ENCODE measurements around the gene FBXW5. TPM values are rescaled to one million over a fixed set of nuclear protein-coding genes. Genes with fewer than 3 reads are reported as not detected.

FBXW5 gene
- total and polyA plus RNA-seq, 2 experiments from 2014 or later, result 110 to 234 TPM

GRCh38 chr9:136934277-136934676 is 10.3 kb downstream of the FBXW5 start:
- Histone ChIP-seq H3K4me3 (no peak overlapping the region), H3K9me3 (ENCODE audit: low read depth) (no peaks in the 10 kb centered on the region), H3F3A (ENCODE audit: insufficient read depth) (peaks cover 16% of the 10 kb centered on the region; the same call in 1 of the 2 replicates), H3K27me3 (replicated peaks; ENCODE audit: insufficient read depth) (no peaks in the 10 kb centered on the region), H3K9me2 (ENCODE audit: insufficient read depth) (no peaks in the 10 kb centered on the region), H3K4me1 (ENCODE audit: insufficient read depth) (no peaks in the 10 kb centered on the region), H3K9ac (no peak overlapping the region), H3K27ac (no peak overlapping the region), H4K20me1 (ENCODE audit: insufficient read depth) (no peaks in the 10 kb centered on the region), H3K36me3 (ENCODE audit: low read depth) (no peaks in the 10 kb centered on the region), H3K4me2 (ENCODE audit: unreplicated experiment) (no peak overlapping the region), H3K79me2 (ENCODE audit: insufficient read depth) (no peaks in the 10 kb centered on the region), H2AFZ (no peak overlapping the region)
- in situ Hi-C loops (cut with MboI), result no loop called here
- whole genome bisulfite sequencing, 2 experiments (ENCODE audit: low coverage in 1 of 2, low lambda C conversion rate in 2 of 2, missing lambda C conversion rate in 2 of 2), result 96 to 97% methylated on average over 3 of the region's 3 CpGs
- DNase-seq, result no peak
- TF ChIP-seq EZH2 (IDR thresholded peaks at IDR 0.05; ENCODE audit: insufficient read depth, poor library complexity, severe bottlenecking) (no peak), EZH2phosphoT487 (IDR thresholded peaks at IDR 0.05; ENCODE audit: insufficient read depth, low read depth) (no peak)

GRCh38 chr9:136931611-136932130 is 12.9 kb downstream of the FBXW5 start:
- TF ChIP-seq EZH2phosphoT487 (IDR thresholded peaks at IDR 0.05; ENCODE audit: insufficient read depth, low read depth) (no peak), EZH2 (IDR thresholded peaks at IDR 0.05; ENCODE audit: insufficient read depth, poor library complexity, severe bottlenecking) (no peak)
- in situ Hi-C loops (cut with MboI), result no loop called here
- no peak for DNase-seq
- no peaks in the 10 kb centered on the region for H3K9me3 ChIP-seq (ENCODE audit: low read depth)
- H3K36me3 ChIP-seq (ENCODE audit: low read depth), result no peaks in the 10 kb centered on the region
- H3K4me2 ChIP-seq (ENCODE audit: unreplicated experiment), result no peak overlapping the region
- no peak overlapping the region for H3K4me3 ChIP-seq
- no peak overlapping the region for H2AFZ ChIP-seq
- H3K9me2 ChIP-seq (ENCODE audit: insufficient read depth), result no peaks in the 10 kb centered on the region
- 0 out of 2 replicates have a peak, but pooled peaks cover 3% of the 10 kb centered on the region for H3F3A ChIP-seq (ENCODE audit: insufficient read depth)
- H3K4me1 ChIP-seq (ENCODE audit: insufficient read depth), result no peaks in the 10 kb centered on the region
- H4K20me1 ChIP-seq (ENCODE audit: insufficient read depth), result no peaks in the 10 kb centered on the region
- 96 to 100% methylated on average over 2 of the region's 2 CpGs for WGBS, 2 experiments (ENCODE audit: low coverage in 1 of 2, low lambda C conversion rate in 2 of 2, missing lambda C conversion rate in 2 of 2)
- no peaks in the 10 kb centered on the region for H3K27me3 ChIP-seq (replicated peaks; ENCODE audit: insufficient read depth)
- H3K9ac ChIP-seq, result no peak overlapping the region
- H3K79me2 ChIP-seq (ENCODE audit: insufficient read depth), result no peaks in the 10 kb centered on the region
- no peak overlapping the region for H3K27ac ChIP-seq

- WGBS, 2 experiments (ENCODE audit: low coverage in 1 of 2, low lambda C conversion rate in 2 of 2, missing lambda C conversion rate in 2 of 2), result 85 to 89% methylated on average over 4 of the region's 4 CpGs
- no peak for DNase-seq
- Histone ChIP-seq H3K4me3 (no peak overlapping the region), H3K36me3 (ENCODE audit: low read depth) (no peaks in the 10 kb centered on the region), H3K9me3 (ENCODE audit: low read depth) (no peaks in the 10 kb centered on the region), H3K27me3 (replicated peaks; ENCODE audit: insufficient read depth) (no peaks in the 10 kb centered on the region), H3K4me2 (ENCODE audit: unreplicated experiment) (no peak overlapping the region), H3F3A (ENCODE audit: insufficient read depth) (no peaks in the 10 kb centered on the region), H2AFZ (no peak overlapping the region), H3K27ac (no peak overlapping the region), H3K4me1 (ENCODE audit: insufficient read depth) (no peaks in the 10 kb centered on the region), H3K79me2 (ENCODE audit: insufficient read depth) (no peaks in the 10 kb centered on the region), H3K9me2 (ENCODE audit: insufficient read depth) (no peaks in the 10 kb centered on the region), H4K20me1 (ENCODE audit: insufficient read depth) (no peaks in the 10 kb centered on the region), H3K9ac (no peak overlapping the region)
- in situ Hi-C loops (cut with MboI), result no loop called here
- no peak for TF ChIP-seq EZH2 (IDR thresholded peaks at IDR 0.05; ENCODE audit: insufficient read depth, poor library complexity, severe bottlenecking)
- TF ChIP-seq EZH2phosphoT487 (IDR thresholded peaks at IDR 0.05; ENCODE audit: insufficient read depth, low read depth), result no peak
Observed at GRCh38 chr9:136930014-136930413, 14.5 kb downstream of the FBXW5 start.

- Histone ChIP-seq H2AFZ (no peak overlapping the region), H3K79me2 (ENCODE audit: insufficient read depth) (no peaks in the 10 kb centered on the region), H3F3A (ENCODE audit: insufficient read depth) (no peaks in the 10 kb centered on the region), H3K9me3 (ENCODE audit: low read depth) (no peaks in the 10 kb centered on the region), H3K4me3 (no peak overlapping the region), H4K20me1 (ENCODE audit: insufficient read depth) (no peaks in the 10 kb centered on the region), H3K4me2 (ENCODE audit: unreplicated experiment) (no peak overlapping the region), H3K9me2 (ENCODE audit: insufficient read depth) (no peaks in the 10 kb centered on the region), H3K27me3 (replicated peaks; ENCODE audit: insufficient read depth) (no peaks in the 10 kb centered on the region), H3K27ac (no peak overlapping the region), H3K9ac (no peak overlapping the region), H3K4me1 (ENCODE audit: insufficient read depth) (no peaks in the 10 kb centered on the region), H3K36me3 (ENCODE audit: low read depth) (no peaks in the 10 kb centered on the region)
- in situ Hi-C loops (cut with MboI), result no loop called here
- WGBS, 2 experiments (ENCODE audit: low coverage in 1 of 2, low lambda C conversion rate in 2 of 2, missing lambda C conversion rate in 2 of 2), result 73 to 75% methylated on average over 9 of the region's 9 CpGs
- no peak for DNase-seq
- TF ChIP-seq EZH2 (IDR thresholded peaks at IDR 0.05; ENCODE audit: insufficient read depth, poor library complexity, severe bottlenecking), result no peak
- no peak for TF ChIP-seq EZH2phosphoT487 (IDR thresholded peaks at IDR 0.05; ENCODE audit: insufficient read depth, low read depth)
Observed at GRCh38 chr9:136928591-136928990, 15.9 kb downstream of the FBXW5 start.

All from GM23248 (cell line).